GM23338 (cell line): ENCODE data around the gene CPNE4. TPM values are rescaled to one million over a fixed set of nuclear protein-coding genes. Genes with fewer than 3 reads are reported as not detected.
A peak's percentile ranks its signal among the peaks of the same experiment; 100 is the strongest.

ENCODE experiments used
- ATAC-seq: fragments of 200-7000 bp; cut with Tn5 transposase; 3 replicates; pipeline ENCODE4 v1.9.1; 2020
- DNase-seq: peaks from one replicate; pipeline ENCODE4 v3.0.0-alpha.2; 2015; ENCODE audit warnings: low spot score
- H2AFZ ChIP-seq: fragments of 200-600 bp; sonication (generic); 2 replicates; pipeline ENCODE4 v1.8.0; 2016; ENCODE audit warnings: antibody characterized with exemption, mild to moderate bottlenecking, moderate library complexity
- H3F3A ChIP-seq: fragments of 200-600 bp; sonication (generic); replicated peaks from 2 replicates; pipeline ENCODE4 v1.8.0; 2017; ENCODE audit warnings: antibody characterized with exemption, mixed run types, low read depth
- H3K27ac ChIP-seq: fragments of 200-600 bp; sonication (generic); 2 replicates; pipeline ENCODE4 v1.6.1; 2016; ENCODE audit warnings: low read depth
- H3K27me3 ChIP-seq: fragments of 200-600 bp; sonication (generic); 2 replicates; pipeline ENCODE4 v1.8.0; 2016; ENCODE audit warnings: mild to moderate bottlenecking, mixed run types, moderate library complexity; ENCODE audit not compliant: insufficient read depth
- H3K36me3 ChIP-seq: fragments of 200-600 bp; sonication (generic); 2 replicates; pipeline ENCODE4 v1.8.0; 2016; ENCODE audit warnings: mild to moderate bottlenecking; ENCODE audit not compliant: insufficient read depth
- H3K4me1 ChIP-seq: fragments of 200-600 bp; sonication (generic); 2 replicates; pipeline ENCODE4 v1.8.0; 2016; ENCODE audit warnings: mild to moderate bottlenecking, moderate library complexity; ENCODE audit not compliant: insufficient read depth
- H3K4me2 ChIP-seq: fragments of 200-600 bp; sonication (generic); 2 replicates; pipeline ENCODE4 v1.7.1; 2017; ENCODE audit warnings: mixed run types
- H3K4me3 ChIP-seq: fragments of 200-600 bp; sonication (generic); 2 replicates; pipeline ENCODE4 v1.6.1; 2016; ENCODE audit warnings: mixed run types
- H3K79me2 ChIP-seq: fragments of 200-600 bp; sonication (generic); replicated peaks from 2 replicates; pipeline ENCODE4 v1.8.0; 2017; ENCODE audit warnings: mild to moderate bottlenecking; ENCODE audit not compliant: insufficient read depth
- H3K9me2 ChIP-seq: fragments of 200-600 bp; sonication (generic); 2 replicates; pipeline ENCODE4 v1.8.0; 2017; ENCODE audit not compliant: insufficient read depth
- H4K20me1 ChIP-seq: fragments of 200-600 bp; sonication (generic); replicated peaks from 2 replicates; pipeline ENCODE4 v1.8.0; 2017; ENCODE audit warnings: mild to moderate bottlenecking; ENCODE audit not compliant: insufficient read depth
- H3K27ac Mint-ChIP-seq: 2 replicates; pipeline ENCODE4 v1.8.0; 2020; ENCODE audit warnings: inconsistent platforms, mild to moderate bottlenecking, moderate library complexity, mixed read lengths
- H3K27me3 Mint-ChIP-seq: 3 replicates; pipeline ENCODE4 v1.8.0; 2022; ENCODE audit warnings: low read depth, mild to moderate bottlenecking, moderate library complexity, mixed read lengths, inconsistent platforms; ENCODE audit not compliant: insufficient read depth, poor library complexity
- H3K36me3 Mint-ChIP-seq: 3 replicates; pipeline ENCODE4 v1.8.0; 2021; ENCODE audit warnings: low read depth, mild to moderate bottlenecking, inconsistent platforms, moderate library complexity, mixed read lengths
- H3K4me1 Mint-ChIP-seq: 3 replicates; pipeline ENCODE4 v1.8.0; 2020; ENCODE audit warnings: mild to moderate bottlenecking, inconsistent platforms, mixed read lengths
- H3K4me3 Mint-ChIP-seq: 3 replicates; pipeline ENCODE4 v1.8.0; 2021; ENCODE audit warnings: moderate library complexity, mild to moderate bottlenecking, inconsistent platforms, mixed read lengths
- H3K9me3 Mint-ChIP-seq: 3 replicates; pipeline ENCODE4 v1.8.0; 2020; ENCODE audit warnings: moderate library complexity, mild to moderate bottlenecking, inconsistent platforms, mixed read lengths
- CTCF ChIP-seq, 2 experiments: fragments of 200-600 bp in 1 of 2; sonication (generic) in 1 of 2; conservative IDR thresholded peaks; 2 replicates each; pipeline versions ENCODE4 v1.5.1 to v1.6.1; 2016 to 2017; ENCODE audit warnings: antibody characterized with exemption in 2 of 2, low read depth in 2 of 2, mild to moderate bottlenecking in 2 of 2, moderate library complexity in 1 of 2
- EZH2 ChIP-seq: fragments of 200-600 bp; sonication (generic); IDR thresholded peaks from one replicate; pipeline ENCODE4 v1.8.0; 2017; ENCODE audit warnings: antibody characterized with exemption, mild to moderate bottlenecking, low read depth; ENCODE audit not compliant: unreplicated experiment
- JUNB ChIP-seq: IDR thresholded peaks from one replicate; pipeline ENCODE4 v1.6.1; 2016; ENCODE audit warnings: antibody characterized with exemption; ENCODE audit not compliant: unreplicated experiment
- NANOG ChIP-seq: IDR thresholded peaks from 2 replicates; pipeline ENCODE4 v1.6.1; 2016; ENCODE audit warnings: antibody characterized with exemption, borderline replicate concordance
- POLR2AphosphoS5 ChIP-seq: IDR thresholded peaks from 2 replicates; pipeline ENCODE4 v1.6.1; 2016; ENCODE audit warnings: antibody characterized with exemption, low read depth
- REST ChIP-seq: IDR thresholded peaks from one replicate; pipeline ENCODE4 v1.6.1; 2018; ENCODE audit warnings: antibody characterized with exemption; ENCODE audit not compliant: unreplicated experiment
- STAT1 ChIP-seq: IDR thresholded peaks from one replicate; pipeline ENCODE4 v1.6.1; 2016; ENCODE audit warnings: antibody characterized with exemption; ENCODE audit not compliant: unreplicated experiment
- ZNF114 ChIP-seq: fragments of 250-450 bp; sonication (Bioruptor Pico); IDR thresholded peaks from 2 replicates; pipeline ENCODE4 v1.5.0; 2020; ENCODE audit warnings: mild to moderate bottlenecking, moderate library complexity
- ZNF462 ChIP-seq: fragments of 250-450 bp; sonication (Bioruptor Pico); IDR thresholded peaks from 2 replicates; pipeline ENCODE4 v1.5.0; 2020; ENCODE audit warnings: mild to moderate bottlenecking, moderate library complexity
- polyA plus RNA-seq: library from polyadenylated mRNA; unstranded; fragments of >200 nt; fragmentation: Nextera tagmentation; extraction: Ambion mirVana; gene quantifications from 2 replicates; pipeline ENCODE4 v1.2.1, GENCODE V29; 2016
- total RNA-seq: library from RNA; depleted of rRNA; stranded (reverse); fragments of >200 nt; shearing (Covaris generic); gene quantifications from 2 replicates; pipeline ENCODE4 v1.2.3, GENCODE V29; 2014

CPNE4 gene
- total and polyA plus RNA-seq, 2 experiments from 2014 or later: 2.0 to 6.5 TPM

- TF ChIP-seq ZNF462 (CRISPR knock-in tag) (peak; percentile 55; the same call in 1 of the 2 replicates), JUNB (no peak)
These were observed 29.3 kb upstream of the CPNE4 start (continued) for GRCh38 chr3:132064114-132064513.

GRCh38 chr3:132062535-132062934 is 27.7 kb upstream of the CPNE4 start:
- no peaks in the 10 kb centered on the region for H3K4me1 ChIP-seq
- H3F3A ChIP-seq: no peaks in the 10 kb centered on the region
- no peaks in the 10 kb centered on the region; the same call in 2 of the 3 replicates for H3K9me3 Mint-ChIP-seq
- no peak overlapping the region for H2AFZ ChIP-seq
- no peaks in the 10 kb centered on the region for H4K20me1 ChIP-seq
- H3K79me2 ChIP-seq: no peaks in the 10 kb centered on the region
- H3K27me3 ChIP-seq: peaks cover 15% of the 10 kb centered on the region
- H3K4me1 Mint-ChIP-seq: peaks cover 10% of the 10 kb centered on the region
- no peak overlapping the region for H3K4me3 ChIP-seq
- H3K4me2 ChIP-seq: no peak overlapping the region
- ATAC-seq (no peak), DNase-seq (no peak)
- peaks cover 13% of the 10 kb centered on the region for H3K27me3 Mint-ChIP-seq
- 0 out of 2 replicates have a peak, but pooled peaks cover 3% of the 10 kb centered on the region for H3K9me2 ChIP-seq
- no peak overlapping the region for H3K4me3 Mint-ChIP-seq
- H3K36me3 ChIP-seq: no peaks in the 10 kb centered on the region
- H3K27ac ChIP-seq: no peak overlapping the region
- no peaks in the 10 kb centered on the region for H3K36me3 Mint-ChIP-seq
- H3K27ac Mint-ChIP-seq: no peak overlapping the region
- TF ChIP-seq ZNF114 (CRISPR knock-in tag): no peak
- TF ChIP-seq REST: no peak
- no peak for TF ChIP-seq EZH2
- TF ChIP-seq NANOG: no peak
- TF ChIP-seq POLR2AphosphoS5: no peak
- TF ChIP-seq CTCF (conservative IDR thresholded peaks at IDR 0.05; ENCODE audit: low read depth in 2 of 2): no peak
- TF ChIP-seq STAT1: no peak
- TF ChIP-seq JUNB: no peak
